Mucosa of descending colon (tissue), 3 donors: ENCODE data around the gene CECR2. TPM values are rescaled to one million over a fixed set of nuclear protein-coding genes. Genes with fewer than 3 reads are reported as not detected.

Source experiments
- ATAC-seq: fragments of 200-7000 bp; cut with Tn5 transposase; one replicate; pipeline ENCODE4 v1.9.1; 2020; ENCODE audit warnings: mild to moderate bottlenecking, moderate library complexity
- DNase-seq, 3 donors: peaks; one replicate each; pipeline ENCODE4 v3.0.0-alpha.2; 2020
- H3K36me3 ChIP-seq: fragments of 200-600 bp; one replicate; pipeline ENCODE4 v1.8.0; 2021; ENCODE audit warnings: low read depth, mild to moderate bottlenecking
- H3K4me1 ChIP-seq: fragments of 200-600 bp; one replicate; pipeline ENCODE4 v1.8.0; 2021; ENCODE audit warnings: low read depth, mild to moderate bottlenecking
- H3K4me3 ChIP-seq: fragments of 200-600 bp; one replicate; pipeline ENCODE4 v1.8.0; 2021; ENCODE audit warnings: mild to moderate bottlenecking
- H3K9me3 ChIP-seq: fragments of 200-600 bp; one replicate; pipeline ENCODE4 v1.8.0; 2021; ENCODE audit warnings: mild to moderate bottlenecking
- CTCF ChIP-seq: fragments of 200-600 bp; IDR thresholded peaks from one replicate; pipeline ENCODE4 v1.8.0; 2022; ENCODE audit warnings: antibody characterized with exemption, mild to moderate bottlenecking
- intact Hi-C, 2 donors: fragments of 100-400 bp; cut with DNase I in 1 of 2; cut with micrococcal nuclease in 1 of 2; formaldehyde crosslinking; loops; one replicate each; pipeline versions ENCODE4 v1.11.0 to v1.11.1; 2022; cut with DNase I, micrococcal nuclease
- total RNA-seq, 3 donors: library from RNA; stranded (reverse); fragmentation: NEBNext Ultra II Directional in 2 of 3; extraction: Animal tissue kit (Norgen Biotek cat#: 25700) in 2 of 3; gene quantifications; one replicate each; pipeline versions ENCODE4 v1.2.1 to v1.2.4, GENCODE V29; 2021 to 2023
- donor health status: DM: no; HTN: no; CAD: no; lungs with moderate emphysema.
- donor health status: DM: no; HTN: no; CAD: no.
- donor health status: DM: no; HTN: yes; CAD: no.

CECR2 gene
- total RNA-seq, 3 donors from 2014 or later = 0.27 to 1.4 (median 0.29) TPM

GRCh38 chr22:17430412-17430811 is 61.2 kb downstream of the CECR2 start:
- ATAC-seq (no peak), DNase-seq (no peak)
- no peak for TF ChIP-seq CTCF
- Histone ChIP-seq H3K4me3 (no peak overlapping the region), H3K9me3 (no peaks in the 10 kb centered on the region), H3K4me1 (no peaks in the 10 kb centered on the region), H3K36me3 (no peaks in the 10 kb centered on the region)
- intact Hi-C loops = no loop called here

GRCh38 chr22:17431179-17431578 is 61.9 kb downstream of the CECR2 start:
- Histone ChIP-seq H3K4me3 (no peak overlapping the region), H3K9me3 (no peaks in the 10 kb centered on the region), H3K36me3 (no peaks in the 10 kb centered on the region), H3K4me1 (no peaks in the 10 kb centered on the region)
- DNase-seq = no peak
- intact Hi-C loops = no loop called here
- no peak for TF ChIP-seq CTCF
- no peak for ATAC-seq

- Histone ChIP-seq H3K4me3 (no peak overlapping the region), H3K4me1 (no peaks in the 10 kb centered on the region), H3K9me3 (no peaks in the 10 kb centered on the region), H3K36me3 (no peaks in the 10 kb centered on the region)
- TF ChIP-seq CTCF = no peak
- no peak for ATAC-seq
- DNase-seq = no peak
- intact Hi-C loops = no loop called here
These were observed 65.6 kb downstream of the CECR2 start for GRCh38 chr22:17434856-17435255.

GRCh38 chr22:17435375-17435774 is 66.1 kb downstream of the CECR2 start:
- no peaks in the 10 kb centered on the region for H3K9me3 ChIP-seq
- H3K4me1 ChIP-seq = no peaks in the 10 kb centered on the region
- intact Hi-C loops = no loop called here
- H3K36me3 ChIP-seq = no peaks in the 10 kb centered on the region
- H3K4me3 ChIP-seq = no peak overlapping the region
- ATAC-seq (no peak), DNase-seq (no peak)
- TF ChIP-seq CTCF = no peak

GRCh38 chr22:17436382-17436980 is 67.2 kb downstream of the CECR2 start:
- no peaks in the 10 kb centered on the region for H3K4me1 ChIP-seq
- H3K36me3 ChIP-seq = no peaks in the 10 kb centered on the region
- H3K4me3 ChIP-seq = no peak overlapping the region
- intact Hi-C loops = no loop called here
- no peak for ATAC-seq
- TF ChIP-seq CTCF = no peak
- no peak for DNase-seq
- H3K9me3 ChIP-seq = no peaks in the 10 kb centered on the region

- Histone ChIP-seq H3K4me1 (no peaks in the 10 kb centered on the region), H3K4me3 (no peak overlapping the region), H3K36me3 (no peaks in the 10 kb centered on the region), H3K9me3 (no peaks in the 10 kb centered on the region)
- DNase-seq (no peak), ATAC-seq (no peak)
- TF ChIP-seq CTCF = no peak
- intact Hi-C loops = no loop called here
These were observed 67.7 kb downstream of the CECR2 start for GRCh38 chr22:17436981-17437412.
